Panc1 (cell line): Measurements from ENCODE around the gene GAL.

ENCODE experiments used
- POLR2AphosphoS5 ChIP-seq: IDR thresholded peaks from 2 replicates; pipeline ENCODE4 v1.6.1; 2012; ENCODE audit warnings: mild to moderate bottlenecking, low read depth, low read length, moderate library complexity
- SIN3A ChIP-seq: IDR thresholded peaks from 2 replicates; pipeline ENCODE4 v1.6.1; 2012; ENCODE audit warnings: low read depth, mild to moderate bottlenecking, low read length, moderate library complexity, borderline replicate concordance; ENCODE audit not compliant: insufficient read depth
- TF ChIP-seq, protein P1 (sequence below), 2 experiments: IDR thresholded peaks; 2 replicates each; pipeline ENCODE4 v1.6.1; 2011 to 2012; ENCODE audit warnings: low read depth in 2 of 2, control low read depth in 1 of 2, low read length in 1 of 2, mild to moderate bottlenecking in 1 of 2, moderate library complexity in 1 of 2; ENCODE audit not compliant: insufficient read depth in 1 of 2
- TF ChIP-seq, protein P2 (sequence below): fragments of 450-650 bp; IDR thresholded peaks from 2 replicates; pipeline ENCODE4 v1.5.1; 2017; ENCODE audit warnings: mild to moderate bottlenecking

DNA sequence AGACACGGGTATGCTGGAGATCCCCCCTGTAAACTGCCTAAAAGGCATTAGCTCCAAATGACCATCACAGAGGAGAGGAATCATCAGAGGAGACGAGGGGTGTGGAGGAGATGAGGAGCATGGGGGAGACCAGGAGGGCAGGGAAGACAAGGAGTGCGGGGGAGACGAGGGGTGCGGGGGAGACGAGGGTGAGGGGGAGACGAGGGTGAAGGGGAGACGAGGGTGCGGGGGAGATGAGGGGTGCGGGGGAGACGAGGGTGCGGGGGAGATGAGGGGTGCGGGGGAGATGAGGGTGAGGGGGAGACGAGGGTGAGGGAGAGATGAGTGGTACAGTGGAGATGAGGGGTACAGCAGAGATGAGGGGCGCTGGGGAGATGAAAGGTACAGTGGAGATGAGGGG, 17.5 kb upstream of the GAL start:
- TF ChIP-seq, protein P1, sequence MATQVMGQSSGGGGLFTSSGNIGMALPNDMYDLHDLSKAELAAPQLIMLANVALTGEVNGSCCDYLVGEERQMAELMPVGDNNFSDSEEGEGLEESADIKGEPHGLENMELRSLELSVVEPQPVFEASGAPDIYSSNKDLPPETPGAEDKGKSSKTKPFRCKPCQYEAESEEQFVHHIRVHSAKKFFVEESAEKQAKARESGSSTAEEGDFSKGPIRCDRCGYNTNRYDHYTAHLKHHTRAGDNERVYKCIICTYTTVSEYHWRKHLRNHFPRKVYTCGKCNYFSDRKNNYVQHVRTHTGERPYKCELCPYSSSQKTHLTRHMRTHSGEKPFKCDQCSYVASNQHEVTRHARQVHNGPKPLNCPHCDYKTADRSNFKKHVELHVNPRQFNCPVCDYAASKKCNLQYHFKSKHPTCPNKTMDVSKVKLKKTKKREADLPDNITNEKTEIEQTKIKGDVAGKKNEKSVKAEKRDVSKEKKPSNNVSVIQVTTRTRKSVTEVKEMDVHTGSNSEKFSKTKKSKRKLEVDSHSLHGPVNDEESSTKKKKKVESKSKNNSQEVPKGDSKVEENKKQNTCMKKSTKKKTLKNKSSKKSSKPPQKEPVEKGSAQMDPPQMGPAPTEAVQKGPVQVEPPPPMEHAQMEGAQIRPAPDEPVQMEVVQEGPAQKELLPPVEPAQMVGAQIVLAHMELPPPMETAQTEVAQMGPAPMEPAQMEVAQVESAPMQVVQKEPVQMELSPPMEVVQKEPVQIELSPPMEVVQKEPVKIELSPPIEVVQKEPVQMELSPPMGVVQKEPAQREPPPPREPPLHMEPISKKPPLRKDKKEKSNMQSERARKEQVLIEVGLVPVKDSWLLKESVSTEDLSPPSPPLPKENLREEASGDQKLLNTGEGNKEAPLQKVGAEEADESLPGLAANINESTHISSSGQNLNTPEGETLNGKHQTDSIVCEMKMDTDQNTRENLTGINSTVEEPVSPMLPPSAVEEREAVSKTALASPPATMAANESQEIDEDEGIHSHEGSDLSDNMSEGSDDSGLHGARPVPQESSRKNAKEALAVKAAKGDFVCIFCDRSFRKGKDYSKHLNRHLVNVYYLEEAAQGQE (IDR thresholded peaks at IDR 0.05; ENCODE audit: insufficient read depth in 1 of 2, low read depth in 2 of 2, low read length in 1 of 2) = no peak
- TF ChIP-seq, protein P2, sequence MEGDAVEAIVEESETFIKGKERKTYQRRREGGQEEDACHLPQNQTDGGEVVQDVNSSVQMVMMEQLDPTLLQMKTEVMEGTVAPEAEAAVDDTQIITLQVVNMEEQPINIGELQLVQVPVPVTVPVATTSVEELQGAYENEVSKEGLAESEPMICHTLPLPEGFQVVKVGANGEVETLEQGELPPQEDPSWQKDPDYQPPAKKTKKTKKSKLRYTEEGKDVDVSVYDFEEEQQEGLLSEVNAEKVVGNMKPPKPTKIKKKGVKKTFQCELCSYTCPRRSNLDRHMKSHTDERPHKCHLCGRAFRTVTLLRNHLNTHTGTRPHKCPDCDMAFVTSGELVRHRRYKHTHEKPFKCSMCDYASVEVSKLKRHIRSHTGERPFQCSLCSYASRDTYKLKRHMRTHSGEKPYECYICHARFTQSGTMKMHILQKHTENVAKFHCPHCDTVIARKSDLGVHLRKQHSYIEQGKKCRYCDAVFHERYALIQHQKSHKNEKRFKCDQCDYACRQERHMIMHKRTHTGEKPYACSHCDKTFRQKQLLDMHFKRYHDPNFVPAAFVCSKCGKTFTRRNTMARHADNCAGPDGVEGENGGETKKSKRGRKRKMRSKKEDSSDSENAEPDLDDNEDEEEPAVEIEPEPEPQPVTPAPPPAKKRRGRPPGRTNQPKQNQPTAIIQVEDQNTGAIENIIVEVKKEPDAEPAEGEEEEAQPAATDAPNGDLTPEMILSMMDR = no peak
- TF ChIP-seq POLR2AphosphoS5 (no peak), SIN3A (no peak)
